ENCODE results near the gene IL17RE.

DNA sequence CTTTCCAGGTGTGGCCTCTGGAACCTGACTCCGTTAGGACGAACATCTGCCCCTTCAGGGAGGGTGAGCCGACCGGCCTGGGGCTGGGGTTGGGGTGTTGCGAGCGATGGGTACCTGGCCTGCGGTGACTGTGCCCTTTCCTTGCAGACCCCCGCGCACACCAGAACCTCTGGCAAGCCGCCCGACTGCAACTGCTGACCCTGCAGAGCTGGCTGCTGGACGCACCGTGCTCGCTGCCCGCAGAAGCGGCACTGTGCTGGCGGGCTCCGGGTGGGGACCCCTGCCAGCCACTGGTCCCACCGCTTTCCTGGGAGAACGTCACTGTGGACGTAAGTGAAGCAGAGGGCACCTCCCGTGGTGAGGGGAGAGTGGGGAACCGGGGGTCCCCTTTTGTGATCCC lies 25.5 kb downstream of the IL17RE start:
- no peak for TF ChIP-seq POLR2AphosphoS5 (IDR thresholded peaks at IDR 0.05; ENCODE audit: borderline replicate concordance, low read depth, low read length)
- TF ChIP-seq EZH2 (IDR thresholded peaks at IDR 0.05): no peak

Data from SK-N-MC (cell line).